Femur (tissue), 1 donor: ENCODE results near the gene UBQLN4.
A peak's percentile ranks its signal among the peaks of the same experiment; 100 is the strongest.

ENCODE experiments used
- DNase-seq: peaks from one replicate; pipeline ENCODE4 v3.0.0-alpha.2; 2017

The UBQLN4 gene

GRCh38 chr1:156009404-156009803, 44.2 kb downstream of the UBQLN4 start:
- DNase-seq: no peak

DNA sequence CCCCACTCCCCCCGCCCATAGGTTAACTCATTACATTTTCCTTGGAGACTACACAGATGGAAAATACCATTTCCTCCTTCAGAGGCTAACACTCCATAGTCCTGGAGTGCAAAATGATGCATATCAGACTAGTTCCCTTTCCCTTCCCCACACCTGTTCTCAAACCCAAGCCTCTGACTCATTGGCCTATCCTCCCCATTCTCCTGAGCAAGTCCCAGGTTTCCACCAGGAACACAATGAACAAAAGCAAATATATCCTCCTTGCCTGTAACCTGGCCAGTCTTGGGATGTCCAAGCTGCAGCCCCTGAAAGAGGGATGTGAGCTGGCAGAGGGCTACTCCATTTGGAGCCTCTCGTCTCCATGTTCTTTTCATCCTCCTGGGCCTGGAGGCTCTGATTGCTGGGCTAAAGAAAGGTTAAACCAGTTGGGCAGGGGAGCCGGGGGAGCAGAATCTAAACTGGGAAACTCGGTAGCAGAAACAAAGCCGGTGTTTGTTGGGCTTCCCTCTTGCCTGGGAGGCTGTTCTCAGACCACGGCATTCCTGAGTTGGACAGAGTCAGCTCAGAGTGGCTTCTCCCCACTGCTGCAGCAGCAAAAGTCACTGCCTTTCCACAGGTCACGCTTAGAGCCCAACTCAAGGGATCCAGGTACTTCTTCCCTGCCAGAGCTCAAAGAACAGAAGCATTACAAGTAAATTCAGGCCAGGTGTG, 46.8 kb downstream of the UBQLN4 start:
- DNase-seq: no peak

- no peak for DNase-seq
Observed at GRCh38 chr1:156004843-156005584, 48.6 kb downstream of the UBQLN4 start.

DNA sequence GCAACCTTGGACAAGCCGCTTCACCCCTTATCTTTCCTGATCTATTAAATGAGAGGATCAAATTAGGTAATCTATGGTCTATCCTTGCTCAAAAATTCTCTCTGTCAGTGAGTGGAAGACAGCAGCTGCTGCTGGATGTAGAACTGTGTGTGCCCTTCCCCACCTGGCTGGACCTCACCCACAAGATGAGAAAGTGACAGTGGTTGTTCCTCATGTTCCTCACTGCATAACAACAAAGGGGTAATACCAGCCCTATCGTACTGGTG, 49.7 kb downstream of the UBQLN4 start:
- DNase-seq: no peak

DNA sequence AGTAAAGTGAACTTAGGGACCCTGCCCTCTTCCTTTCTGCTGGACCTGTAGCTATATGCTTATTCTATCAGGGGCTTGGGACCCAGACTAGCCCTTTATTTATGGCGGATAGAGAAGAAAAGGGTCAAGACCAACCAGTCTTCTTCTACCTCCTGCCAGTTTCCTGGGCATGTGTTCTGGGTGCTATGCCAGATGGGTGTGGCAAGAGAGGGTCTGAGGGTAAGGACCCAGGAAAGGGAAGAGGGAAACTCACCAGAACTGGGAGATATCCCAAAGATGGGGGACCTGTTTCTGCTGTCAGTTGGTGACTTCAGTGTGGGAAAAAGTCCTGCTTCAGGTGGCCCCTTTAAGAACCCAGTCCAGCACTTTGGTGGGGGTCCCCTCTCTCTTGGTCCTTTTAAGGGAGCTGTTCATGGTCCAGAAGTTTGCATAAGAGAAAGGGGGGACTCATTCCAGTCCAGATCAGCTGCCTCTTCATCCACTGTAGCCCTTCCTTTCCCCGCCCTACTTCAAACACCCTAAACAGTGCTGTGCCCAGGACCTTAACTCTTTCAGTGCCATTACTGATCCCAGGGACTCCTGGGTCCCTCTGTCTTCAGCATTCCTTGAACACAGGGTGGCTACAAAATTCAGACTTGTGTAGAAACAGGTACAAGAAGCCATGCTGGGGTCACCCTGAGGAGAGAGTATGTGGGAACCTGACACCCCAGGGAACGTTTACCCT, 51.2 kb downstream of the UBQLN4 start:
- no peak for DNase-seq

DNA sequence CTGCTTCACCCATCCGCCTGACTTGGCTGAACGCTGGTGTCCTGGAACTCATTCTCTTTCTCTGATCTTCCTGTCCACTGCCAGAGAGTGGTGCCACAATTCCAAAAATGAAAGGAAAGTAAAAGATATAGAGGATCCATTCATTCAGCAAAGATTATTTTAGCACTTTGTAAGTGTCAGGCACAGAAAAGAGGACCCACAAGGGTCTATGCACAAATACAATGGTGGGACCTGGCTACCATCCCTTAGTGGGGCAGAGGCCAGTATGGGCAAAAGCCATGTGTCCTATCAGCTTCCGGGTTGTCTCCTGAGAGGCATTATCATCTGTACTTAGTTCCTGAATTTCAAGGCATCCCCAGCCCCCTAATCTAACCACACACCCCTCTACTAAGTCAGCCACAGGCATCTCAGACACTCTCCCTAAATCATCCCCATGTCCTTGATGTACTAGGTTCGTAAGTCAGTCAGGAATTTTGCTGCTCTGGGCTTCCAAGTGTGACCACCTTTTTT, 51.9 kb downstream of the UBQLN4 start:
- no peak for DNase-seq

- no peak for DNase-seq
Observed at GRCh38 chr1:156001021-156001661, 52.5 kb downstream of the UBQLN4 start.

- DNase-seq: no peak
Observed at GRCh38 chr1:155999964-156000363, 53.6 kb downstream of the UBQLN4 start.

- no peak for DNase-seq
Observed at GRCh38 chr1:155996166-155996565, 57.4 kb downstream of the UBQLN4 start.

DNA sequence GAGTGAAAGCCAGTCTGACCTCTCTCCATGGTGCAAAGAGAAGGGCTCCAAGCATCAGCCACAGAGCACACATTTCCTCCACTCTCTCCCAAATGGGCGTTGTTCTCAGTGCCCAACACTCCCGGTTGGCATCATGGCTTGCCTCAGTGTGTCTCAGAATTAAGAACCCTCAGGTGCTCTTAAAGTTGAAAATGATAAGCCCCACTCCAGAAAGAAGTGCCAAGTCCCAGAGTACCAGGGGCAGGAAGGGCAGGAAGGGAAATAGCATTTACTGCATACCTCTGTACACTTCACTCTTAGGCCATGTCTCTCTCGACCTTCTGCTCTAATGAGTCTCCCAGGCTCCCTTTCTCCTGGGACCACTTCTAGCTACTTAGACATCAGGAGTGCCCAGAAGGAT, 60.0 kb downstream of the UBQLN4 start:
- no peak for DNase-seq

- DNase-seq: no peak
Observed at GRCh38 chr1:155990005-155990739, 63.4 kb downstream of the UBQLN4 start.

GRCh38 chr1:155989242-155990004, 64.2 kb downstream of the UBQLN4 start:
- DNase-seq: peak; percentile 85
